ENCODE measurements around the gene FAM118B.

GRCh38 chr11:126195119-126195518 is 16.5 kb upstream of the FAM118B start:
- TF ChIP-seq CTCF (conservative IDR thresholded peaks at IDR 0.05; ENCODE audit: low read depth, low read length) = no peak
- no peak for TF ChIP-seq MAFK (IDR thresholded peaks at IDR 0.05; ENCODE audit: low read depth, low read length)
- no peak for TF ChIP-seq RFX5 (IDR thresholded peaks at IDR 0.05; ENCODE audit: low read depth, low read length)
